NT2/D1 (cell line): ENCODE results near the gene C10orf62.

ENCODE experiments used
- SUZ12 ChIP-seq: IDR thresholded peaks from 2 replicates; pipeline ENCODE4 v1.6.1; 2011; ENCODE audit not compliant: insufficient read length, insufficient read depth; ENCODE audit errors: extremely low read depth
- YY1 ChIP-seq: IDR thresholded peaks from 2 replicates; pipeline ENCODE4 v1.6.1; 2011; ENCODE audit not compliant: insufficient read length, insufficient read depth
- ZNF274 ChIP-seq: IDR thresholded peaks from 2 replicates; pipeline ENCODE4 v1.6.1; 2011; ENCODE audit warnings: mild to moderate bottlenecking, low read depth, low read length

DNA sequence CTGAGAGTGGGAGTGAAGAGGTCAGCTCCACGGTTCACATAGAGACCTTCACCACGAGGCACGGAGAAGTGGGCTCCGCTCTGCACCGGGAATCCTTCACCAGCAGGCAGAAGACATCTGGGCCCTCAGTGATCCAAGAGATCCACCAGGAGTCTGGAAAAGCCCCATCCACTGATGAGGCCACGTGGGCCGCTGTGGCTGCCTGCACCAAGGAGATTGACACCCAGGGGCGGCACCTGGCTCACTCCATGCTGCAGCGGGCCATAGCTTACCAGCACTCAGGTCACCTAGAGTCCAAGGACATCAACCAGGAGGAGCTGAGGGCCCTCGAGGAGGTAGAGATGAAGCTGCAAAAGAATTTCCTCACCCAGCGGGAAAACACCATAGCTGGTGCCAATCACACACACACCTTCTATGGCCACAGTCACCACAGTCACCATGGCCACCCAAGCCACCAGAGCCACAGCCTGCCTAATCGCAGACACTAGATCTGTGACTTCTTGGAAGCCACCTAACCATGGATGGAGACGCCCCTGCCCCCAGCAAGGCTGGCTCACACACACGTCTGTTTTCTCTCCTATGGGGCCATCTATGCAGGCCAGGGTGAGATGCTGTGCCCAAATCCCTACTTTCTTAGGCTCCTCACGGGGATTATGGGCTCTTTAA is 694 bp downstream of the C10orf62 start:
- TF ChIP-seq SUZ12 (no peak), YY1 (no peak), ZNF274 (no peak)
